ENCODE results near the gene IL17RE. TPM values are rescaled to one million over a fixed set of nuclear protein-coding genes. Genes with fewer than 3 reads are reported as not detected.
"Not testable (repeated sequence)": the region's sequence is repeated elsewhere in the genome, so short reads cannot be mapped to it uniquely, and the experiment has no call there.

IL17RE gene
- total RNA-seq, 4 donors from 2014 or later: 0.26 to 10.7 (median 5.0) TPM

GRCh38 chr3:9937486-9938238 lies 35.0 kb downstream of the IL17RE start:
- intact Hi-C loops (cut with DNase I; ENCODE audit: low total_unique reads): no loop called here
- Histone ChIP-seq H3K36me3 (no peaks in the 10 kb centered on the region), H3K27me3 (no peaks in the 10 kb centered on the region), H3K4me3 (no peak overlapping the region), H3K9me3 (no peaks in the 10 kb centered on the region), H3K4me1 (peaks cover 5 to 9% of the 10 kb centered on the region in 2 donors), H3K27ac (no peak overlapping the region)
- TF ChIP-seq CTCF (IDR thresholded peaks at IDR 0.05): no peak
- TF ChIP-seq POLR2A (IDR thresholded peaks at IDR 0.05): no peak
- DNase-seq: no peak

GRCh38 chr3:9938966-9939365 lies 36.3 kb downstream of the IL17RE start:
- Histone ChIP-seq H3K27me3 (no peaks in the 10 kb centered on the region), H3K4me3 (no peak overlapping the region), H3K4me1 (peaks cover 5 to 9% of the 10 kb centered on the region in 2 donors), H3K9me3 (no peaks in the 10 kb centered on the region), H3K36me3 (no peaks in the 10 kb centered on the region), H3K27ac (no peak overlapping the region)
- no peak for DNase-seq
- no peak for TF ChIP-seq POLR2A (IDR thresholded peaks at IDR 0.05)
- TF ChIP-seq CTCF (IDR thresholded peaks at IDR 0.05): no peak
- intact Hi-C loops (cut with DNase I; ENCODE audit: low total_unique reads): no loop called here

- H3K27me3 ChIP-seq; intact Hi-C loops (cut with DNase I; ENCODE audit: low total_unique reads); DNase-seq; H3K36me3 ChIP-seq; H3K4me1 ChIP-seq; H3K4me3 ChIP-seq; H3K27ac ChIP-seq; H3K9me3 ChIP-seq: not testable (repeated sequence)
These were observed 37.3 kb downstream of the IL17RE start for GRCh38 chr3:9939906-9940305.

GRCh38 chr3:9940746-9941145 lies 38.1 kb downstream of the IL17RE start:
- no peak overlapping the region for H3K4me3 ChIP-seq
- H3K4me1 ChIP-seq: peaks cover 0 to 3% of the 10 kb centered on the region in 2 donors
- no peaks in the 10 kb centered on the region for H3K36me3 ChIP-seq
- no peak for DNase-seq
- TF ChIP-seq CTCF (IDR thresholded peaks at IDR 0.05): no peak
- no peak for TF ChIP-seq POLR2A (IDR thresholded peaks at IDR 0.05)
- intact Hi-C loops (cut with DNase I; ENCODE audit: low total_unique reads): no loop called here
- no peaks in the 10 kb centered on the region for H3K27me3 ChIP-seq
- no peak overlapping the region for H3K27ac ChIP-seq
- no peaks in the 10 kb centered on the region for H3K9me3 ChIP-seq

GRCh38 chr3:9942164-9942563 lies 39.5 kb downstream of the IL17RE start:
- Histone ChIP-seq H3K27ac (no peak overlapping the region), H3K4me1 (no peaks in the 10 kb centered on the region), H3K4me3 (no peak overlapping the region), H3K27me3 (no peaks in the 10 kb centered on the region), H3K9me3 (no peaks in the 10 kb centered on the region), H3K36me3 (no peaks in the 10 kb centered on the region)
- TF ChIP-seq POLR2A (IDR thresholded peaks at IDR 0.05) (no peak), CTCF (IDR thresholded peaks at IDR 0.05) (no peak)
- no peak for DNase-seq
- intact Hi-C loops (cut with DNase I; ENCODE audit: low total_unique reads): no loop called here

Data from uterus (tissue), 4 donors.